ENCODE data around the gene MMP11. TPM values are rescaled to one million over a fixed set of nuclear protein-coding genes. Genes with fewer than 3 reads are reported as not detected.

The MMP11 gene
- total and polyA plus RNA-seq, 2 of the 13 experiments (the other 11 are each of a cell fraction or from before 2014, with no cell fraction given), result 8.9 to 28.6 TPM

DNA sequence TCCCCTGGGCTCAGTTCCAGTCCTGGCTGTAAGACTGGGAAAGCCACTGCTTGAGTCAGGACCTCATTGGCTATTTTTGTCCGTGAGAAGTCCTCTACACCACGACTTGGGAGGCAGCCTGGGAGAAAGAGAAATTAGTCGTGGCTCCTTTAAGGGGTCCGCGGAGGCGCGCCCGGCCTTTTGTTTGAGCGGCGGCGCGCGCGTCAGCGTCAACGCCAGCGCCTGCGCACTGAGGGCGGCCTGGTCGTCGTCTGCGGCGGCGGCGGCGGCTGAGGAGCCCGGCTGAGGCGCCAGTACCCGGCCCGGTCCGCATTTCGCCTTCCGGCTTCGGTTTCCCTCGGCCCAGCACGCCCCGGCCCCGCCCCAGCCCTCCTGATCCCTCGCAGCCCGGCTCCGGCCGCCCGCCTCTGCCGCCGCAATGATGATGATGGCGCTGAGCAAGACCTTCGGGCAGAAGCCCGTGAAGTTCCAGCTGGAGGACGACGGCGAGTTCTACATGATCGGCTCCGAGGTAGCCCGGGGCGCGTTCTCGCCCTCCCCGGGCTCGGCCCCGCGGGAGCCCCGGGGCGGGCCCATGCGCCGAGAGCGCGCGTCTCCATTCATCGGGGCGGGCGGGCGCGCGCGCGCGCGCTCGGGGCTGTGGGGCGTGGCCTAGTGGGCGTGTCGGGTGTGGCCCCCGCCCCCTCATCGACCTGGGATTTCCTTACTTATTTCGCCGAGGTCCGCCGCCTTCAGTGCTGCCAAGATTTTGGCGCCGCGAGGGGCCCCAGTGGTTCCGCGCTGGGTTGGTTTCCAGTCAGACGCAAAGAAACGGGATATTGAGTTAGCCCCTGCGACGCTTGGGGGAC lies 14.3 kb downstream of the MMP11 start, which contains the start of gene SMARCB1 (continued):
- TF ChIP-seq, protein P1, sequence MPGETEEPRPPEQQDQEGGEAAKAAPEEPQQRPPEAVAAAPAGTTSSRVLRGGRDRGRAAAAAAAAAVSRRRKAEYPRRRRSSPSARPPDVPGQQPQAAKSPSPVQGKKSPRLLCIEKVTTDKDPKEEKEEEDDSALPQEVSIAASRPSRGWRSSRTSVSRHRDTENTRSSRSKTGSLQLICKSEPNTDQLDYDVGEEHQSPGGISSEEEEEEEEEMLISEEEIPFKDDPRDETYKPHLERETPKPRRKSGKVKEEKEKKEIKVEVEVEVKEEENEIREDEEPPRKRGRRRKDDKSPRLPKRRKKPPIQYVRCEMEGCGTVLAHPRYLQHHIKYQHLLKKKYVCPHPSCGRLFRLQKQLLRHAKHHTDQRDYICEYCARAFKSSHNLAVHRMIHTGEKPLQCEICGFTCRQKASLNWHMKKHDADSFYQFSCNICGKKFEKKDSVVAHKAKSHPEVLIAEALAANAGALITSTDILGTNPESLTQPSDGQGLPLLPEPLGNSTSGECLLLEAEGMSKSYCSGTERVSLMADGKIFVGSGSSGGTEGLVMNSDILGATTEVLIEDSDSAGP (CRISPR knock-in tag; IDR thresholded peaks at IDR 0.05; ENCODE audit: borderline replicate concordance), result peak; percentile 100
- TF ChIP-seq ELF1 (CRISPR knock-in tag; IDR thresholded peaks at IDR 0.05) (no peak), ZNF24 (IDR thresholded peaks at IDR 0.05) (no peak), ZNF235 (CRISPR knock-in tag; IDR thresholded peaks at IDR 0.05; ENCODE audit: borderline replicate concordance) (0 out of 2 replicates have a peak, but pooled peaks have one; percentile 66), FOXJ3 (CRISPR knock-in tag; IDR thresholded peaks at IDR 0.05; ENCODE audit: borderline replicate concordance) (no peak), ZNF605 (CRISPR knock-in tag; IDR thresholded peaks at IDR 0.05) (no peak), ZNF552 (CRISPR knock-in tag; IDR thresholded peaks at IDR 0.05; ENCODE audit: borderline replicate concordance) (no peak), ZNF337 (CRISPR knock-in tag; IDR thresholded peaks at IDR 0.05; ENCODE audit: borderline replicate concordance, low read depth) (peak; percentile 64; the same call in 1 of the 2 replicates), YEATS4 (CRISPR knock-in tag; IDR thresholded peaks at IDR 0.05; ENCODE audit: borderline replicate concordance) (peak; percentile 93), POGZ (CRISPR knock-in tag; IDR thresholded peaks at IDR 0.05) (no peak), TAF15 (IDR thresholded peaks at IDR 0.05; ENCODE audit: low read depth, low read length, poor library complexity, severe bottlenecking) (peak; percentile 69), U2AF2 (IDR thresholded peaks at IDR 0.05; ENCODE audit: low read depth, low read length) (no peak), HOXA3 (CRISPR knock-in tag; IDR thresholded peaks at IDR 0.05) (0 out of 2 replicates have a peak, but pooled peaks have one; percentile 8), SMAD3 (CRISPR knock-in tag; IDR thresholded peaks at IDR 0.05) (0 out of 2 replicates have a peak, but pooled peaks have one; percentile 43), ZMYM4 (CRISPR knock-in tag; IDR thresholded peaks at IDR 0.05) (peak; percentile 45; the same call in 1 of the 2 replicates)
- TF ChIP-seq, protein P2, sequence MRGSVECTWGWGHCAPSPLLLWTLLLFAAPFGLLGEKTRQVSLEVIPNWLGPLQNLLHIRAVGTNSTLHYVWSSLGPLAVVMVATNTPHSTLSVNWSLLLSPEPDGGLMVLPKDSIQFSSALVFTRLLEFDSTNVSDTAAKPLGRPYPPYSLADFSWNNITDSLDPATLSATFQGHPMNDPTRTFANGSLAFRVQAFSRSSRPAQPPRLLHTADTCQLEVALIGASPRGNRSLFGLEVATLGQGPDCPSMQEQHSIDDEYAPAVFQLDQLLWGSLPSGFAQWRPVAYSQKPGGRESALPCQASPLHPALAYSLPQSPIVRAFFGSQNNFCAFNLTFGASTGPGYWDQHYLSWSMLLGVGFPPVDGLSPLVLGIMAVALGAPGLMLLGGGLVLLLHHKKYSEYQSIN (CRISPR knock-in tag; IDR thresholded peaks at IDR 0.05; ENCODE audit: borderline replicate concordance), result no peak
- TF ChIP-seq, protein P3, sequence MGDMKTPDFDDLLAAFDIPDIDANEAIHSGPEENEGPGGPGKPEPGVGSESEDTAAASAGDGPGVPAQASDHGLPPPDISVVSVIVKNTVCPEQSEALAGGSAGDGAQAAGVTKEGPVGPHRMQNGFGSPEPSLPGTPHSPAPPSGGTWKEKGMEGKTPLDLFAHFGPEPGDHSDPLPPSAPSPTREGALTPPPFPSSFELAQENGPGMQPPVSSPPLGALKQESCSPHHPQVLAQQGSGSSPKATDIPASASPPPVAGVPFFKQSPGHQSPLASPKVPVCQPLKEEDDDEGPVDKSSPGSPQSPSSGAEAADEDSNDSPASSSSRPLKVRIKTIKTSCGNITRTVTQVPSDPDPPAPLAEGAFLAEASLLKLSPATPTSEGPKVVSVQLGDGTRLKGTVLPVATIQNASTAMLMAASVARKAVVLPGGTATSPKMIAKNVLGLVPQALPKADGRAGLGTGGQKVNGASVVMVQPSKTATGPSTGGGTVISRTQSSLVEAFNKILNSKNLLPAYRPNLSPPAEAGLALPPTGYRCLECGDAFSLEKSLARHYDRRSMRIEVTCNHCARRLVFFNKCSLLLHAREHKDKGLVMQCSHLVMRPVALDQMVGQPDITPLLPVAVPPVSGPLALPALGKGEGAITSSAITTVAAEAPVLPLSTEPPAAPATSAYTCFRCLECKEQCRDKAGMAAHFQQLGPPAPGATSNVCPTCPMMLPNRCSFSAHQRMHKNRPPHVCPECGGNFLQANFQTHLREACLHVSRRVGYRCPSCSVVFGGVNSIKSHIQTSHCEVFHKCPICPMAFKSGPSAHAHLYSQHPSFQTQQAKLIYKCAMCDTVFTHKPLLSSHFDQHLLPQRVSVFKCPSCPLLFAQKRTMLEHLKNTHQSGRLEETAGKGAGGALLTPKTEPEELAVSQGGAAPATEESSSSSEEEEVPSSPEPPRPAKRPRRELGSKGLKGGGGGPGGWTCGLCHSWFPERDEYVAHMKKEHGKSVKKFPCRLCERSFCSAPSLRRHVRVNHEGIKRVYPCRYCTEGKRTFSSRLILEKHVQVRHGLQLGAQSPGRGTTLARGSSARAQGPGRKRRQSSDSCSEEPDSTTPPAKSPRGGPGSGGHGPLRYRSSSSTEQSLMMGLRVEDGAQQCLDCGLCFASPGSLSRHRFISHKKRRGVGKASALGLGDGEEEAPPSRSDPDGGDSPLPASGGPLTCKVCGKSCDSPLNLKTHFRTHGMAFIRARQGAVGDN (CRISPR knock-in tag; IDR thresholded peaks at IDR 0.05), result peak; percentile 87
- TF ChIP-seq, protein P4, sequence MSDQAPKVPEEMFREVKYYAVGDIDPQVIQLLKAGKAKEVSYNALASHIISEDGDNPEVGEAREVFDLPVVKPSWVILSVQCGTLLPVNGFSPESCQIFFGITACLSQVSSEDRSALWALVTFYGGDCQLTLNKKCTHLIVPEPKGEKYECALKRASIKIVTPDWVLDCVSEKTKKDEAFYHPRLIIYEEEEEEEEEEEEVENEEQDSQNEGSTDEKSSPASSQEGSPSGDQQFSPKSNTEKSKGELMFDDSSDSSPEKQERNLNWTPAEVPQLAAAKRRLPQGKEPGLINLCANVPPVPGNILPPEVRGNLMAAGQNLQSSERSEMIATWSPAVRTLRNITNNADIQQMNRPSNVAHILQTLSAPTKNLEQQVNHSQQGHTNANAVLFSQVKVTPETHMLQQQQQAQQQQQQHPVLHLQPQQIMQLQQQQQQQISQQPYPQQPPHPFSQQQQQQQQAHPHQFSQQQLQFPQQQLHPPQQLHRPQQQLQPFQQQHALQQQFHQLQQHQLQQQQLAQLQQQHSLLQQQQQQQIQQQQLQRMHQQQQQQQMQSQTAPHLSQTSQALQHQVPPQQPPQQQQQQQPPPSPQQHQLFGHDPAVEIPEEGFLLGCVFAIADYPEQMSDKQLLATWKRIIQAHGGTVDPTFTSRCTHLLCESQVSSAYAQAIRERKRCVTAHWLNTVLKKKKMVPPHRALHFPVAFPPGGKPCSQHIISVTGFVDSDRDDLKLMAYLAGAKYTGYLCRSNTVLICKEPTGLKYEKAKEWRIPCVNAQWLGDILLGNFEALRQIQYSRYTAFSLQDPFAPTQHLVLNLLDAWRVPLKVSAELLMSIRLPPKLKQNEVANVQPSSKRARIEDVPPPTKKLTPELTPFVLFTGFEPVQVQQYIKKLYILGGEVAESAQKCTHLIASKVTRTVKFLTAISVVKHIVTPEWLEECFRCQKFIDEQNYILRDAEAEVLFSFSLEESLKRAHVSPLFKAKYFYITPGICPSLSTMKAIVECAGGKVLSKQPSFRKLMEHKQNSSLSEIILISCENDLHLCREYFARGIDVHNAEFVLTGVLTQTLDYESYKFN (CRISPR knock-in tag; conservative IDR thresholded peaks at IDR 0.05), result peak; percentile 45; the same call in 1 of the 2 replicates
